K562 (cell line): ENCODE results near the gene GPRIN2. TPM values are rescaled to one million over a fixed set of nuclear protein-coding genes. Genes with fewer than 3 reads are reported as not detected.

Source experiments
- ARID3B ChIP-seq: fragments of 250-450 bp; sonication (Bioruptor Pico); IDR thresholded peaks from 2 replicates; pipeline ENCODE4 v1.4.0; 2020; ENCODE audit warnings: borderline replicate concordance
- CHD4 ChIP-seq: fragments of 200-600 bp; sonication (generic); IDR thresholded peaks from 3 replicates; pipeline ENCODE4 v1.6.1; 2012; ENCODE audit warnings: low read depth, mild to moderate bottlenecking, mixed read lengths, low read length, inconsistent platforms; ENCODE audit not compliant: insufficient read depth, insufficient replicate concordance, poor library complexity, severe bottlenecking
- FOSL1 ChIP-seq: fragments of 200-800 bp; sonication (Bioruptor generic); conservative IDR thresholded peaks from 2 replicates; pipeline ENCODE4 v1.6.1; 2016; ENCODE audit warnings: missing genetic modification characterization, missing compliant biosample characterization
- HMGXB4 ChIP-seq: sonication (generic); formaldehyde crosslinking; IDR thresholded peaks from 2 replicates; pipeline ENCODE4 v1.8.1; 2023; ENCODE audit warnings: mild to moderate bottlenecking, missing genetic modification reagents
- HOXB6 ChIP-seq: fragments of 250-450 bp; sonication (Bioruptor Pico); IDR thresholded peaks from 2 replicates; pipeline ENCODE4 v1.5.1; 2022; ENCODE audit warnings: mild to moderate bottlenecking, borderline replicate concordance
- IRF2 ChIP-seq: sonication (generic); formaldehyde crosslinking; IDR thresholded peaks from 2 replicates; pipeline ENCODE4 v1.8.1; 2022; ENCODE audit warnings: mild to moderate bottlenecking, missing genetic modification reagents
- SIN3A ChIP-seq, 2 experiments: fragments of 150-350 bp in 1 of 2; IDR thresholded peaks; 2 replicates each; pipeline ENCODE4 v1.6.1; 2011 to 2016; ENCODE audit warnings: borderline replicate concordance in 2 of 2, low read depth in 2 of 2, low read length in 2 of 2, mild to moderate bottlenecking in 2 of 2, moderate library complexity in 2 of 2; ENCODE audit not compliant: control insufficient read depth in 1 of 2
- USF1 ChIP-seq: sonication (generic); formaldehyde crosslinking; IDR thresholded peaks from 2 replicates; pipeline ENCODE4 v1.9.0; 2022; ENCODE audit warnings: mild to moderate bottlenecking, missing genetic modification reagents
- ZBTB2 ChIP-seq: fragments of 450-650 bp; IDR thresholded peaks from 2 replicates; pipeline ENCODE4 v1.6.1; 2016; ENCODE audit warnings: antibody characterized with exemption
- ZNF23 ChIP-seq: fragments of 250-450 bp; sonication (Bioruptor Pico); IDR thresholded peaks from 2 replicates; pipeline ENCODE4 v1.4.0; 2020; ENCODE audit warnings: mild to moderate bottlenecking
- ZNF277 ChIP-seq: fragments of 250-450 bp; sonication (Bioruptor Pico); IDR thresholded peaks from 2 replicates; pipeline ENCODE4 v1.8.0; 2022; ENCODE audit warnings: inconsistent platforms, mild to moderate bottlenecking, moderate library complexity, borderline replicate concordance
- ZNF431 ChIP-seq: sonication (generic); formaldehyde crosslinking; IDR thresholded peaks from 2 replicates; pipeline ENCODE4 v1.8.0; 2022; ENCODE audit warnings: mild to moderate bottlenecking, missing genetic modification reagents
- ZNF512 ChIP-seq: IDR thresholded peaks from 2 replicates; pipeline ENCODE4 v1.6.1; 2016; ENCODE audit warnings: missing genetic modification characterization, missing compliant biosample characterization
- ZNF740 ChIP-seq, 3 experiments: fragments of 200-800 bp in 1 of 3; sonication (Bioruptor generic) in 1 of 3; sonication (generic) in 1 of 3; formaldehyde crosslinking in 1 of 3; IDR thresholded peaks; 2 replicates each; pipeline versions ENCODE4 v1.6.1 to v1.8.0; 2016 to 2022; ENCODE audit warnings: mild to moderate bottlenecking in 2 of 3, missing compliant biosample characterization in 2 of 3, missing genetic modification characterization in 2 of 3, missing genetic modification reagents in 1 of 3
- polyA plus RNA-seq, 8 experiments: library from polyadenylated mRNA; depleted of rRNA in 4 of 8; stranded (reverse) in 5 of 8; unstranded in 3 of 8; fragments of >200 nt; fragmentation: Nextera tagmentation in 2 of 8; fragmentation: Illumina TruSeq in 1 of 8; extraction: Ambion mirVana in 2 of 8; extraction: Trizol in 1 of 8; gene quantifications; 2 replicates each; pipeline versions ENCODE4 v1.2.1 to v1.2.3, GENCODE V29; 2011 to 2014; ENCODE audit warnings: inconsistent platforms in 1 of 8, missing spikeins in 1 of 8
- total RNA-seq, 7 experiments: library from RNA; depleted of rRNA in 6 of 7; stranded (reverse); fragments of >200 nt in 6 of 7; fragmentation: Illumina TruSeq in 2 of 7; extraction: Trizol in 2 of 7; gene quantifications; 2 replicates each; pipeline versions ENCODE4 v1.2.1 to v1.2.3, GENCODE V29; 2011 to 2021; ENCODE audit warnings: low replicate concordance in 1 of 7

Gene GPRIN2
- total and polyA plus RNA-seq, 9 of the 15 experiments (the other 6 are each of a cell fraction or from before 2014, with no cell fraction given): not detected

- 0 out of 2 replicates have a peak, but pooled peaks have one; percentile 47 for TF ChIP-seq HMGXB4 (CRISPR knock-in tag)
- no peak for TF ChIP-seq ZNF23
- no peak for TF ChIP-seq FOSL1
- no peak for TF ChIP-seq ZNF277 (CRISPR knock-in tag)
- TF ChIP-seq ZNF512: no peak
- no peak for TF ChIP-seq HOXB6 (CRISPR knock-in tag)
- no peak for TF ChIP-seq ZBTB2
- TF ChIP-seq SIN3A (IDR thresholded peaks at IDR 0.05; ENCODE audit: borderline replicate concordance in 2 of 2, control insufficient read depth in 1 of 2, low read depth in 2 of 2, low read length in 2 of 2): no peak
- TF ChIP-seq ZNF740 (CRISPR knock-in tag; IDR thresholded peaks at IDR 0.05): peak; percentile 84; the same call in 1 of the 2 replicates
- TF ChIP-seq ZNF740 (tag; IDR thresholded peaks at IDR 0.05): no peak
- TF ChIP-seq ARID3B: no peak
- no peak for TF ChIP-seq USF1 (CRISPR knock-in tag)
- TF ChIP-seq CHD4: peak; percentile 93
- TF ChIP-seq IRF2 (CRISPR knock-in tag): peak; percentile 48; the same call in 1 of the 2 replicates
- TF ChIP-seq ZNF431 (CRISPR knock-in tag): no peak
Measured at GRCh38 chr10:46525824-46526681, 30.4 kb downstream of the GPRIN2 start (continued).
